ENCODE data around the gene PPP4R1. TPM values are rescaled to one million over a fixed set of nuclear protein-coding genes. Genes with fewer than 3 reads are reported as not detected.
A peak's percentile ranks its signal among the peaks of the same experiment; 100 is the strongest.

The PPP4R1 gene
- total and polyA plus RNA-seq, 7 donors, result 10.3 to 36.1 (median 27.8) TPM

DNA sequence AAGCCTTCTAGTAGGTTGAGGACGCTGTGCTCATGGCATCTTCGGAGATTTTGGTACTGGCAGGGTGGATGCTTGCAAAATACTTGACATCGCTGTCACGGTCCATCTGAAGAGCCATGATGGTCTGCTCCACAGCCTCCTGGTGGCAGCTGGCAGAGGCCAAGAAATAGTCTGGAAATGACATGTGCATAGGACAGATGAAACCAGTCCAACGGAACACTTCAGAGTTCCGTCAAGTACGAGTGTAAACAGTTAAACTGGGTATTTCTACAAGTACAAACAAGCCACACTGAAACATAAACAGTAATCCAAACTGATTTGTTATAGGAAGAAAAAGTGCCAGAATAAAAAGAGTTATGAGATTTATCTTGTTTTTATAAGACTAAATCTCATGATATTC is 66.6 kb downstream of the PPP4R1 start:
- intact Hi-C loops (cut with DNase I), result no loop called here
- ATAC-seq, result no peak
- peaks cover 12 to 73% of the 10 kb centered on the region in 2 donors for H3K36me3 ChIP-seq (ENCODE audit: insufficient read depth in 1 of 2, low read depth in 1 of 2)
- H3K9me3 ChIP-seq, result no peaks in the 10 kb centered on the region
- no peak for DNase-seq
- WGBS, 3 donors, result 92 to 96% (median 95%) methylated on average over 7 of the region's 7 CpGs
- no peaks in the 10 kb centered on the region for H3K4me1 ChIP-seq
- no peak overlapping the region for H3K27ac ChIP-seq
- no peak overlapping the region for H3K4me3 ChIP-seq
- H3K27me3 ChIP-seq (ENCODE audit: insufficient read depth in 3 of 3, low read length in 2 of 3), result no peaks in the 10 kb centered on the region
- TF ChIP-seq, protein P1, sequence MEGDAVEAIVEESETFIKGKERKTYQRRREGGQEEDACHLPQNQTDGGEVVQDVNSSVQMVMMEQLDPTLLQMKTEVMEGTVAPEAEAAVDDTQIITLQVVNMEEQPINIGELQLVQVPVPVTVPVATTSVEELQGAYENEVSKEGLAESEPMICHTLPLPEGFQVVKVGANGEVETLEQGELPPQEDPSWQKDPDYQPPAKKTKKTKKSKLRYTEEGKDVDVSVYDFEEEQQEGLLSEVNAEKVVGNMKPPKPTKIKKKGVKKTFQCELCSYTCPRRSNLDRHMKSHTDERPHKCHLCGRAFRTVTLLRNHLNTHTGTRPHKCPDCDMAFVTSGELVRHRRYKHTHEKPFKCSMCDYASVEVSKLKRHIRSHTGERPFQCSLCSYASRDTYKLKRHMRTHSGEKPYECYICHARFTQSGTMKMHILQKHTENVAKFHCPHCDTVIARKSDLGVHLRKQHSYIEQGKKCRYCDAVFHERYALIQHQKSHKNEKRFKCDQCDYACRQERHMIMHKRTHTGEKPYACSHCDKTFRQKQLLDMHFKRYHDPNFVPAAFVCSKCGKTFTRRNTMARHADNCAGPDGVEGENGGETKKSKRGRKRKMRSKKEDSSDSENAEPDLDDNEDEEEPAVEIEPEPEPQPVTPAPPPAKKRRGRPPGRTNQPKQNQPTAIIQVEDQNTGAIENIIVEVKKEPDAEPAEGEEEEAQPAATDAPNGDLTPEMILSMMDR (IDR thresholded peaks at IDR 0.05), result no peak

DNA sequence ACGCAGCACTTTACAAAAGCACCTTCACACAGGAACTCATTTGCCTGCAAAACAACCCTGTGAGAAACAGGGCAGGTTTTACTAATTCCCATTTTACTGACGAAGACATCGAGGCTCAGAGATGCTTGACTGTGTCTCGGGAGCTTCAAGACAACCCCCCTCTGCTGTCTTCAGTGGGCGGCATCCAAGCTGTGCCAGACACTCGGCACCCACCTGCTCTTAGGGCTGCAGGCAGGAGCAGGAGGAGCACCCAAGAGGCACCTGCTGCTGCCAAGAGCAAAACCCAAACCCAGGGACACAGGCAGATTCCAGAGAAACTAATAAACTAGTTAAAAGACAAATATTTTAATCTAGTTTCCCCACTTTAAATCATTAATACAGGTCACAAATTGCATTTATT is 67.9 kb downstream of the PPP4R1 start:
- intact Hi-C loops (cut with DNase I), result no loop called here
- 81 to 83% (median 82%) methylated on average over 6 of the region's 6 CpGs for WGBS, 3 donors
- ATAC-seq, result no peak

DNA sequence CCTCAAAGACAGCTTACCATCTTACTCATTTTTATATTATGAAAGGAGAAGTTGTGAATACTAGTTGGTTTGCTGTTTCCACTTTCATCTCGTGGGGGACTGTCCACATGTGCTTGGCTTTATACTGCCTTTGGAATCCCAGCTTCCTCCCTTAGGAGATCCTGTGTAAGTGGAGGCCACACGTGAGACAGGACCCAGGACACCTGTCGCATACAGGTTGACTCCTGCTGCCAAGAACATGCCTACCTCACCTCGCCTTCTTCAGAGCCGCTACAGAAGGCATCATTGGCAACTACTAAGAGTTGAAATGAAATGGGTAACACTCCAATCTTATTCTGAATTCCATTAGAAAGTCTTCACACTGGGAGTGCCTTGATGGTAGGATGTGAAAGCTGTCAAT is 69.3 kb downstream of the PPP4R1 start:
- intact Hi-C loops (cut with DNase I), result no loop called here
- H3K27ac ChIP-seq, result no peak overlapping the region
- H3K9me3 ChIP-seq, result no peaks in the 10 kb centered on the region
- H3K4me1 ChIP-seq, result no peaks in the 10 kb centered on the region
- H3K36me3 ChIP-seq (ENCODE audit: insufficient read depth in 1 of 2, low read depth in 1 of 2), result peaks cover 12 to 51% of the 10 kb centered on the region in 2 donors
- DNase-seq, result no peak
- WGBS, 3 donors, result 75 to 80% (median 77%) methylated on average over 5 of the region's 5 CpGs
- TF ChIP-seq, protein P1 (IDR thresholded peaks at IDR 0.05), result no peak
- H3K27me3 ChIP-seq (ENCODE audit: insufficient read depth in 3 of 3, low read length in 2 of 3), result no peaks in the 10 kb centered on the region
- no peak for ATAC-seq
- no peak overlapping the region for H3K4me3 ChIP-seq

More for the DNA sequence above, 67.9 kb downstream of the PPP4R1 start:
- TF ChIP-seq, protein P1 (IDR thresholded peaks at IDR 0.05), result no peak
- no peaks in the 10 kb centered on the region for H3K27me3 ChIP-seq (ENCODE audit: insufficient read depth in 3 of 3, low read length in 2 of 3)
- no peak for DNase-seq
- H3K4me1 ChIP-seq, result no peaks in the 10 kb centered on the region
- H3K27ac ChIP-seq, result no peak overlapping the region
- no peaks in the 10 kb centered on the region for H3K9me3 ChIP-seq
- no peak overlapping the region for H3K4me3 ChIP-seq
- peaks cover 12 to 60% of the 10 kb centered on the region in 2 donors for H3K36me3 ChIP-seq (ENCODE audit: insufficient read depth in 1 of 2, low read depth in 1 of 2)

DNA sequence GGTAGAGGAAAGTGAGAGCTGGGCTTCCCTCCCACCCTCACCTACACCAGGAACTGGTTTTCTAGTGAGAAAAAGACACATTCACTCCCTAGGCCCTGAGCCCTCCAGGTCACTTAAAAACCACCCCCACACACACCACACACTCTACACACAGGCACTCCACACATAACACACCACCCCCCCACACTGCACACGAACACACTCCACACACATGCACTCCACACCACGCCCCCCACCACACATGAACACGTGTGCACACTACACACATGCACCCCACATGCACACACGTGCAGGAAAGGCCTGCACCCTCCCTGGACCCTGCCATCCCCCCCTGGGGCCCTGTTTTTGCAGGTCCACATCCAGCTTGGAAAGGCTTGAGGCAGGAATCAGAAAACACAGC is 71.4 kb downstream of the PPP4R1 start:
- TF ChIP-seq, protein P1 (IDR thresholded peaks at IDR 0.05), result no peak
- 74 to 90% (median 82%) methylated on average over 4 of the region's 4 CpGs for WGBS, 3 donors
- Histone ChIP-seq H3K4me3 (no peak overlapping the region), H3K9me3 (no peaks in the 10 kb centered on the region), H3K4me1 (no peaks in the 10 kb centered on the region), H3K27ac (no peak overlapping the region), H3K27me3 (ENCODE audit: insufficient read depth in 3 of 3, low read length in 2 of 3) (no peaks in the 10 kb centered on the region), H3K36me3 (ENCODE audit: insufficient read depth in 1 of 2, low read depth in 1 of 2) (peaks cover 5 to 49% of the 10 kb centered on the region in 2 donors)
- DNase-seq (no peak), ATAC-seq (peak in 1 of 4 donors; percentile 35)
- intact Hi-C loops (cut with DNase I), result no loop called here

DNA sequence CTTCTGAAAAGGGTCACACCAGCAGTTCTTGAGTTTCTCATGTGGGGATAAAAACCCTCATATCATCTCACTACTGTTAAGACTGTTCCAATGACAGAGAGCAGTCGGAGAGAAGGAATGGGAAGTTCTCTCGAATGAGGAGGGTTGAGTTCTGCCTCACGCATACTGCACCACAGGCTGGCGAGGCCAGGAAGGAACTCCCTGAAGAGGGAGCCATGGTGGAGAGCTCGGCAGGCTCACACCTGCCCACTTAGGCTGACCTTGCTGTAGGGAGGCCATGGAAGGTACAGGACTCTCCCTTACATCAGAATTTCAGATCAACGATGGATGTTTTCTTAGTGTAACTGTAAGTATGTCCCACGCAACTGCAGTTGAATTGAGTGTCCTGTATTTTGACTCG is 74.4 kb downstream of the PPP4R1 start:
- TF ChIP-seq, protein P1 (IDR thresholded peaks at IDR 0.05), result no peak
- H3K4me1 ChIP-seq, result no peaks in the 10 kb centered on the region
- intact Hi-C loops (cut with DNase I), result no loop called here
- ATAC-seq, result no peak
- H3K9me3 ChIP-seq, result no peaks in the 10 kb centered on the region
- H3K27ac ChIP-seq, result no peak overlapping the region
- no peaks in the 10 kb centered on the region for H3K27me3 ChIP-seq (ENCODE audit: insufficient read depth in 3 of 3, low read length in 2 of 3)
- H3K4me3 ChIP-seq, result no peak overlapping the region
- WGBS, 3 donors, result 90 to 92% (median 91%) methylated on average over 8 of the region's 8 CpGs
- no peak for DNase-seq
- H3K36me3 ChIP-seq (ENCODE audit: insufficient read depth in 1 of 2, low read depth in 1 of 2), result peaks cover under 1 to 44% of the 10 kb centered on the region in 2 donors

Measured in psoas muscle (tissue), 8 donors.